Memory B cell (primary cell): ENCODE data around the gene HLF.

ENCODE experiments used
- ATAC-seq: fragments of 150-1000 bp; cut with Tn5 transposase; 2 replicates; pipeline ENCODE4 v1.10.0; 2021; ENCODE audit warnings: low read depth, mild to moderate bottlenecking, moderate library complexity
- DNase-seq, 2 donors: peaks; one replicate each; pipeline ENCODE4 v3.0.0; 2022; ENCODE audit warnings: low spot score in 2 of 2
- H3K27ac Mint-ChIP-seq: one replicate; pipeline ENCODE4 v1.8.0; 2022; ENCODE audit warnings: mild to moderate bottlenecking, moderate library complexity, mixed read lengths
- H3K27me3 Mint-ChIP-seq: one replicate; pipeline ENCODE4 v1.8.0; 2022; ENCODE audit warnings: mixed read lengths
- H3K36me3 Mint-ChIP-seq: one replicate; pipeline ENCODE4 v1.8.0; 2022; ENCODE audit warnings: mild to moderate bottlenecking, mixed read lengths
- H3K4me1 Mint-ChIP-seq: one replicate; pipeline ENCODE4 v1.8.0; 2022; ENCODE audit warnings: mixed read lengths
- H3K4me3 Mint-ChIP-seq: one replicate; pipeline ENCODE4 v1.8.0; 2022; ENCODE audit warnings: mild to moderate bottlenecking, moderate library complexity, mixed read lengths
- H3K9me3 Mint-ChIP-seq: one replicate; pipeline ENCODE4 v1.8.0; 2022; ENCODE audit warnings: mixed read lengths

HLF gene

GRCh38 chr17:55238179-55238930 is 26.4 kb upstream of the HLF start:
- ATAC-seq = peak; percentile 81
- Mint-ChIP-seq H3K4me3 (peak overlapping the region; percentile 83), H3K36me3 (no peaks in the 10 kb centered on the region), H3K4me1 (peaks cover 28% of the 10 kb centered on the region), H3K27ac (no peak overlapping the region), H3K27me3 (peaks cover 13% of the 10 kb centered on the region), H3K9me3 (peaks cover 1% of the 10 kb centered on the region)
- peak; percentile 38 to 53 for DNase-seq

GRCh38 chr17:55238931-55239297 is 25.8 kb upstream of the HLF start:
- Mint-ChIP-seq H3K4me3 (peak overlapping the region; percentile 83), H3K4me1 (peaks cover 26% of the 10 kb centered on the region), H3K27ac (no peak overlapping the region), H3K36me3 (no peaks in the 10 kb centered on the region), H3K27me3 (peaks cover 13% of the 10 kb centered on the region), H3K9me3 (peaks cover 1% of the 10 kb centered on the region)
- no peak for DNase-seq
- peak; percentile 25 for ATAC-seq

DNA sequence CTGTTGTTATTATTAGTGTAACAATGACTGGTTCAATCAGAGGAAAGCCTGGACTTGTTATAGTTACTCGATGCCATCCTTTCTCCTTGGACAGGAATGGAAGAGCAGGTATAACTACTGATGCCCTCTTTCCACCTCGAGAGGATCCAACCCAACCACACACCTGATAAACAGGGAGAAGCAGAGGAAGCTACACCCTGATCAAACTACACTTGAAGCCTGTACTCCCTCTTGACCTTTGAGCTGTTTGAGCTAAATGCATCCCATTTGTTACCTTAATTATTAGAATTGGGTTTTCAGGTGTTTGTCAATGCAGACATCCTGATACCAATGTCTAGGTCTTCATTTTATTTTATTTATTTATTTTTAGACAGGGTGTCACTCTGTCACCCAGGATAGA is 23.7 kb upstream of the HLF start:
- H3K4me1 Mint-ChIP-seq = peaks cover 18% of the 10 kb centered on the region
- DNase-seq (no peak), ATAC-seq (no peak)
- no peak overlapping the region for H3K27ac Mint-ChIP-seq
- no peak overlapping the region for H3K4me3 Mint-ChIP-seq
- peaks cover 23% of the 10 kb centered on the region for H3K27me3 Mint-ChIP-seq
- H3K9me3 Mint-ChIP-seq = peaks cover 1% of the 10 kb centered on the region
- H3K36me3 Mint-ChIP-seq = no peaks in the 10 kb centered on the region

GRCh38 chr17:55242476-55242875 is 22.3 kb upstream of the HLF start:
- DNase-seq (no peak), ATAC-seq (no peak)
- H3K4me1 Mint-ChIP-seq = peaks cover 11% of the 10 kb centered on the region
- H3K27ac Mint-ChIP-seq = no peak overlapping the region
- peaks cover 1% of the 10 kb centered on the region for H3K9me3 Mint-ChIP-seq
- H3K27me3 Mint-ChIP-seq = peaks cover 29% of the 10 kb centered on the region
- no peak overlapping the region for H3K4me3 Mint-ChIP-seq
- H3K36me3 Mint-ChIP-seq = no peaks in the 10 kb centered on the region

- Mint-ChIP-seq H3K27me3 (peaks cover 27% of the 10 kb centered on the region), H3K27ac (no peak overlapping the region), H3K4me1 (no peaks in the 10 kb centered on the region)
Observed at GRCh38 chr17:55245986-55246385, 18.8 kb upstream of the HLF start.

GRCh38 chr17:55246583-55246982 is 18.2 kb upstream of the HLF start:
- H3K27me3 Mint-ChIP-seq = peaks cover 29% of the 10 kb centered on the region
- H3K4me1 Mint-ChIP-seq = no peaks in the 10 kb centered on the region
- DNase-seq = no peak
- H3K9me3 Mint-ChIP-seq = peaks cover 1% of the 10 kb centered on the region
- H3K36me3 Mint-ChIP-seq = no peaks in the 10 kb centered on the region
- no peak for ATAC-seq
- H3K4me3 Mint-ChIP-seq = no peak overlapping the region
- no peak overlapping the region for H3K27ac Mint-ChIP-seq

More at GRCh38 chr17:55245986-55246385, 18.8 kb upstream of the HLF start:
- H3K36me3 Mint-ChIP-seq = no peaks in the 10 kb centered on the region
- H3K9me3 Mint-ChIP-seq = peaks cover 1% of the 10 kb centered on the region
- ATAC-seq (no peak), DNase-seq (no peak)
- no peak overlapping the region for H3K4me3 Mint-ChIP-seq

DNA sequence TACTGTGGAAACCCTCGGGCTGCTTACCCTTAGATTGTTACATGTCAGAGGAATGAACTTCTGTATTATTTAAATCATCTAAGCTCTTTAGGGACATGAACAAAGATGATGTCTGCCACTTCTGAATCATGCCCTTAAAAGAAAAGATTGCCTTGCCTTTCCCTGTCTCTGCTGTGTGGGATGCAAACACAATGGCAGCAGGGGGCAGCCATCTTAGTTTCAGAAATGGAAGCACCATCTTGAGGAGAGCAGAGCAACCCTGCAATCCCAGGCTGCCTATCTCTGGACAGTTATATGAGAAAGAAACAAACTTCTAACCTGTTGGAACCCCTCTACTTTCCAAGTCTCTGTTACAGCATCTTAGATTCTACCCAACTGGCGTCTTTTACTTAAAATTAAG is 16.7 kb upstream of the HLF start:
- no peak for ATAC-seq
- DNase-seq = no peak
- Mint-ChIP-seq H3K4me1 (no peaks in the 10 kb centered on the region), H3K36me3 (no peaks in the 10 kb centered on the region), H3K9me3 (no peaks in the 10 kb centered on the region), H3K27ac (no peak overlapping the region), H3K27me3 (peaks cover 30% of the 10 kb centered on the region), H3K4me3 (no peak overlapping the region)

GRCh38 chr17:55249861-55250260 is 14.9 kb upstream of the HLF start:
- Mint-ChIP-seq H3K4me3 (no peak overlapping the region), H3K4me1 (no peaks in the 10 kb centered on the region), H3K27me3 (peaks cover 30% of the 10 kb centered on the region), H3K27ac (no peak overlapping the region), H3K36me3 (no peaks in the 10 kb centered on the region), H3K9me3 (no peaks in the 10 kb centered on the region)
- ATAC-seq (no peak), DNase-seq (no peak)

DNA sequence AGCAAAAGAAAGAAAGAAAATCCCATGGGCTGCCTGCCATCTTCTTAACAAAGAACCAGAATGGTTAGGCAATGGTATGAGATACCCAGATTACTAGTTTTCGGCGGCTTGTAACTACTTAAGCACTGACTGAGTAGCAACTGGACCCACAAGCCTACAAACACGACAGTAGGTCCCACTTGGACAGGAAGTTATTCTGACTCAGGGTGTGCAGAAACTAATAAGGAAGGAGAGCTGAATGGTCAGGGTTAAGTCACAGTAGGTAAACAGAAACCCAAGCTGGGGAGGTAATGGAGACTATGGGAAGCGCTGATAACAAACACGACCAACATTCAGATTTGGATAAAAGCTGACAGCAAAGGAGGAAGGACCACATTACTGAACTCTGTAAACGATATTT is 10.4 kb upstream of the HLF start:
- no peak for ATAC-seq
- Mint-ChIP-seq H3K4me1 (no peaks in the 10 kb centered on the region), H3K27me3 (peaks cover 20% of the 10 kb centered on the region), H3K9me3 (no peaks in the 10 kb centered on the region), H3K4me3 (no peak overlapping the region), H3K36me3 (no peaks in the 10 kb centered on the region), H3K27ac (no peak overlapping the region)
- DNase-seq = no peak

GRCh38 chr17:55258578-55259135 is 6.1 kb upstream of the HLF start:
- ATAC-seq = no peak
- no peaks in the 10 kb centered on the region for H3K36me3 Mint-ChIP-seq
- no peak overlapping the region for H3K4me3 Mint-ChIP-seq
- H3K27me3 Mint-ChIP-seq = peaks cover 25% of the 10 kb centered on the region
- no peak for DNase-seq
- peaks cover 3% of the 10 kb centered on the region for H3K9me3 Mint-ChIP-seq
- no peak overlapping the region for H3K27ac Mint-ChIP-seq
- H3K4me1 Mint-ChIP-seq = peaks cover 1% of the 10 kb centered on the region

DNA sequence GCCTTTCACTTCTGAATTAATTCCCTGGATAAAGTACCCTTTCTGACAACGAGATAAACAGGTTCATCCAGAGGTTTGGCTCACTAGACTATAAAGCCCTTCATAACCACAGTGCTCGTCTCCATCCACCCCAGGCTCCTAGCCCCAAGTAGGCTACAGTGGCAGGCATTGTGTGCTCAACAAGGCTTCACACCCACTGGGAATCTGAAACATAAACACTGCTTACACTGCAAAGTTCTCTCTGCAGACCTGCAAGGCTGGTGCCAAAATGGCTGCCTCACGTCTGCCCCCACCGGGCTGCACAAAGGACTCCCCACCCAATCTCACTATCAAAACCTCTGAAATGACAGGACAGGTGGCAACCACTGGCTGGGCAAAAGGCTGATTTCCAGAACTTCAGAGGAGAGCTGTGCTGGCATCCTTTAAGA is 5.1 kb upstream of the HLF start:
- H3K27ac Mint-ChIP-seq = no peak overlapping the region
- no peak overlapping the region for H3K4me3 Mint-ChIP-seq
- H3K36me3 Mint-ChIP-seq = no peaks in the 10 kb centered on the region
- H3K4me1 Mint-ChIP-seq = peaks cover 3% of the 10 kb centered on the region
- ATAC-seq = no peak
- no peak for DNase-seq
- H3K27me3 Mint-ChIP-seq = peaks cover 29% of the 10 kb centered on the region
- H3K9me3 Mint-ChIP-seq = peaks cover 3% of the 10 kb centered on the region

DNA sequence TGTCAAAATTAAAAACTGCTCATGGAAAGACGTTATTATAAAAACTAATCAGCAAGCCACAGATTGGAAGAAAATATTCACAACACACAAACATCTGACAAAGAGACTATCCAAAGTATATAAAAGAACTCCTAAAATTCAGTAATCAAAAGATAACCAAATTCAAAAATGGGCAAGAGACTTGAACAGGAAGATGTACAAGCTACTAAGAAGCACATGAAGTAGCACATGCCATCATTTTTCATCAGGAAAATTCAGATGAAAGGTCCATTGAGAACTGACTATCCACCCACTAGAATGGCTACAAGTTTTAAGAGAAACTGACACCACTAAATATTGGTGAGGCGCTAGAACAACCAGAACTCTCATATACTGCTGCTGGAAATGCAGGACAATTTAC is 3.4 kb upstream of the HLF start:
- DNase-seq (no peak), ATAC-seq (no peak)
- Mint-ChIP-seq H3K27ac (no peak overlapping the region), H3K4me3 (no peak overlapping the region), H3K27me3 (peaks cover 32% of the 10 kb centered on the region), H3K9me3 (peaks cover 3% of the 10 kb centered on the region), H3K4me1 (peaks cover 3% of the 10 kb centered on the region), H3K36me3 (no peaks in the 10 kb centered on the region)

DNA sequence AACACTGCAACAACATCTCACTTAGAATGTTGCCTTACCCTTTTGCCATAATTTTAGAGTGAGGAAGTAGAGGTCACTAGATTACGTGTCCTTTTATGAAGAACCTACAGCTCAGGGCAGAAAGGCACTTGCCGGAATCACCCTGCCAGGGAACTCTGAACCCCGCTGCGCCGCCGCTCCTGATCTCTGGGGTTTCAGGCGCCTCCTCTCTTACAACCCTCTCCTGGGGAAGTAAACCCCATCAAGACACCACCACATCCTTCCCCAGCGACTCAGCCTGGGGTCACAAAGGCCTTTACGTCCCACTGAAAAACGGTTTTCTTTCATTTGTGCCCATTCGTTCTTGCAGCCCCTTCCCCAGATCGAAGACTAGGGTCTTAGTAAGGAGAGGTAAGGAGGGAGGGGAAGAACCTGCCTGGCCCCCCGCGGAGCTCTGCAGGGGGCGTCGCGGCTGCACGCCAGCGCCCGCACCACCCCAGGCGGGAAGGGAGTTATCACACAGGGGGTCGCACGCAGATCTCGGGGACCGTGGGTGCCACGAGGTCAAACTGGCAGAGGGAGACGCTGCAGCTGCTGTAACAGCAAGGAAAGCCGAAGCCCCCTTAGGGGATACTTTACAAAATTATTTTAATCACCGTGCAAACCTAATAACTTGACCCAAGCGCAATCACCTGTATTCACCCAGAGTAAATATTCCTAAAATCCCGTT is 1.0 kb upstream of the HLF start:
- peaks cover 3% of the 10 kb centered on the region for H3K9me3 Mint-ChIP-seq
- ATAC-seq (no peak), DNase-seq (no peak)
- peak overlapping the region; percentile 56 for H3K4me3 Mint-ChIP-seq
- peaks cover 3% of the 10 kb centered on the region for H3K4me1 Mint-ChIP-seq
- peaks cover 39% of the 10 kb centered on the region for H3K27me3 Mint-ChIP-seq
- H3K27ac Mint-ChIP-seq = no peak overlapping the region
- H3K36me3 Mint-ChIP-seq = no peaks in the 10 kb centered on the region

DNA sequence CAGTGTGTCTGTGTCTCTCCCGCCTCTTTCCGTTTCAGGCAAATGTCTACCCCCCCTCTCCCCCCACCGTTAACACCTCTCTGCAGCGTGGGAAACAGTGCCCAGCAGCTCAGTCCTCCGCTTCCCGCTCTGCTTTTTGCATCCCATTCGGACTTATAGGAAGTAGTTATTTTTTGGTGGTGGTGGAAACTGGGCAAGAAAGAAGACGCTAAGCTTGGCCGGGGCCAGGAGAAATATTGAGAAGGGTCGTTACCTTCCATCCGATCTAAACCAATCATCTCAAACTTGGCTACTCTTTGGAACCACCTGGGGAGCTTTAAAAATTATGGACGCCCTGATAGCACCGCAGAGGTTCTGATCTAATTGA is 499 bp upstream of the HLF start:
- peak overlapping the region; percentile 56 for H3K4me3 Mint-ChIP-seq
- no peak overlapping the region for H3K27ac Mint-ChIP-seq
- H3K9me3 Mint-ChIP-seq = peaks cover 3% of the 10 kb centered on the region
- H3K4me1 Mint-ChIP-seq = peaks cover 3% of the 10 kb centered on the region
- no peak for ATAC-seq
- DNase-seq = no peak
- H3K36me3 Mint-ChIP-seq = no peaks in the 10 kb centered on the region
- peaks cover 38% of the 10 kb centered on the region for H3K27me3 Mint-ChIP-seq
